Islet precursor cell (in vitro differentiated cells): ENCODE data around the gene DYSF.

Source experiments
- DNase-seq: peaks from one replicate; pipeline ENCODE4 v3.0.0-alpha.2; 2018

Gene DYSF

DNA sequence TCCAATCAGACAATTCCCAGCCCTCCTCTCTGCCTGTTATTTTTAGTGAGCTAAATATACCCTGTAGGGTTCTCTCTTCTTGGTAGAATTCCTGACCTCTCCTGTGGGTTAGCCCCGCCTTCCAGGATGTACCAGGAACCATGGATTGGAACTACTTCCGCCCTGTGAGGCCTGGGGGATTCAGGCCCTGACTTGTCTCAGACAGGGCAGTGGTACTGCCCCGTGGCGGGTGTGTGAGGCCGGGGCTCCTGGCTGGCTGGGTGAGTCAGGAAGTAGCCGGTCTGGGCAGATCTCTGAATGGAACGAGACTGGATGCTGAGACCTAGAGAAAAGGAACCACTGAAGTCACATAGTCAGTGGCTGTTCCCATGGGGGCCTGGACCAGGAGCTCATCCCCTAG, 50.5 kb downstream of the DYSF start:
- no peak for DNase-seq

DNA sequence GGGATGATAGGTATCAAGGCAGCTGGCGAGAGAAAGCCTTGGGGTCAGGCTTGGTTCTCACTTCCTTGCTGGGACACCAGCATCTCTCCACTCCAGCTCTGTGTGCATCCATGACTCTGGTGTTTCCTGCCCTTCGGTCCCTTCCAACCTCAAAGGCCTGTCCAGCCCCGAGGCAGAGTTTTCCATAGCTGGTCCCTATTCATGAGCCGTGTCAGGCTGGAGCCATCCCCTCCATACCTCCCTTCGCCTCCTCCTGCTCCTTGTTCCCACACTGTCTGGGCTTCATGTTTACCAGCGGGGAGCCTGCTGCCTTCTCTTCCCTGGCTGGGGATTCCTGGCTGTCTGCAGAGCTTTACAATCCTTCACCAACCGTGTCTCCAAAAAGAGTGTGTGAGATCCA, 51.2 kb downstream of the DYSF start:
- no peak for DNase-seq

DNA sequence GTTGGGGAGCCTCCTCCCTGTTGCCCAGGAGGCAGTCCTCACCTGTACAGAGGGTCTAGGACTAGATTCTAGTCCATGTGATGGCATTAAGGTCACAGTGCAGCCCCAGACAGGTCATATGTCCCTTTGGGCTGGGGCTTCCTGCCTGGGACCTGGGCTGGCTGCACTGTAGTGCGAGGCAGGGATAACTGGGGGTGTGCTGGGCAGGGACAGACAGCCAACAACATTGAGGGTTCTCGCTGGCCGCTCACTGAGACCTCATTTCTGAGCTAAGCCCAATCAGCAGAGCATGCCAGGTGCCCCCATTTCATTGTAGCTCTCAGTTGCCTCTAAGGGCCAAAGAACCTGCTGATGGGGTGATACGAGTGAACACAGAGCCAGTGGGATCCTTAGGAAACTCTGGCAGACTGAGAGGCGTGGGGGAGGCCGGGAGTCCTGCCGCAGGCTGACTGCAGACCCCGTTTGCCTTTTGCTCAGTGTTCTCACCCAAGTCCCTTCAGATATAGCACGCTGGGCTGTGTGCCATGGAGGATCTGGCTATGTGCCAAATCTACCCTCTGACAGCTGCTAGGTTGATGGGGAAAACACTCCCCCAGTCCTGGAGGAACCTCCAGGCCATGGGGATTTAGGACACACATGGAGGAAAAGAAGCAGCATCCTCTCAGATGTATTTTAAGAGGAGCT, 51.9 kb downstream of the DYSF start:
- DNase-seq: no peak

DNA sequence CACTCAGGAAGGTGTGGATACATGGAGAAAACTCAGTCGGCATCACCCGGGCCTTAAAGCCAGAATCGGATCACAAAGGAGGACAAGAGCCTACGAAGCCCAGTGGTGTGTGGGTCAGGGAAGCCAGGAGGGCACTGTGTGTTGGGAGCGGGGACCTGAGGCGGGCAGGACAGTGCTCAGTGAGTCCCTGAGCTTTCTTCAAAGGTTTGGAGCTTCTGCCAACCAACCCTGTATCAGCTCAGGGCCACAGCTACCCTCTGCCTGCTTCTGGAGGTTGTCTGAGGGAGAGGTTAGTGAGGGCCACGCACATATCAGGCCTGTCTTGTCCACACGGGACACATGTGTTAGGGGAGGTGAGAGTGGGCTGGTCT, 52.4 kb downstream of the DYSF start:
- DNase-seq: no peak

DNA sequence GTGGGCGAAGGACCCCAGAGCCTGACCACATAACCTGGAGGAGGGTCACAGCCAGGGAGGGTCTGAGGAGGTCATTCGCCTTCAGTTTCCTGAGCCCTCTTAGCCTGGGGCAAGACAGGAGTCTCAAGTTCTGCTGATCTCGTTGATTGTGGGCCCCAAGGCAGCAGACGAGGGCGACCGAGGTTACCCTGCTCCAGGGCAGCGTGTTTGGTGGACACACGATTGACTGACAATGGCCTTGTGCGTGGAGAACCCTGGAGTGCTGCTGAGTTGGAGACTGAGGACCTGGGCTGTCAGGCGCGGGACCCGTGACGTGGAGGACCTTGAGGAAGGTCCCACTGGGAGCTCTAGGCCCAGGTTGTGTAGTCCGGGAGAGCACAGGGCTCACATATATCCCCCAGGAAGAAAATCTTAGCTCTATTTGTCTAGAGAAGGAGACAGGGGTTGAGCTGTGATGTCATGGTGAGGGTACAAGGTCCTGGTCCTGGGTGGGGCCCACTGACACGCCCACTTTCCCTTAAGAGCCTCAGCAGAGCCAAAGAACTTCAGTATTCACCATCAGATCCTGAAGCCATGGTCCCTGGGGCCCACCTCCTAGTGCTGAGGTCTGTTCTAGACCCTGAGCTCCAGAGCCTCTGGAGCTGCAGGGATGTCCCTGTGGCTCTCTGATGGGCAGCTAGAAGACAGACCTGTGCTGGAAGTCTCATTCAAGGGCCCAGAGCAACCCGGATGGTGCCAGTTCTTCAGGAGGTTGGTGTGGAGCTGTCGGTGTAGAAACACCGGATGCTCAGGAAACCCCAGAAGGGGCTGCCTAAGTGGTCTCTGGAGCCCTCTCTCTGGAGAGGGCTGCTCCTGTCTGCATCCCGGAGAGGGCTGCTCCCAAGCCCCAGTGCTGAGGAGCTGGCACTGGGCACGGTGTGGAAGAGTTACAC, 53.1 kb downstream of the DYSF start:
- no peak for DNase-seq

DNA sequence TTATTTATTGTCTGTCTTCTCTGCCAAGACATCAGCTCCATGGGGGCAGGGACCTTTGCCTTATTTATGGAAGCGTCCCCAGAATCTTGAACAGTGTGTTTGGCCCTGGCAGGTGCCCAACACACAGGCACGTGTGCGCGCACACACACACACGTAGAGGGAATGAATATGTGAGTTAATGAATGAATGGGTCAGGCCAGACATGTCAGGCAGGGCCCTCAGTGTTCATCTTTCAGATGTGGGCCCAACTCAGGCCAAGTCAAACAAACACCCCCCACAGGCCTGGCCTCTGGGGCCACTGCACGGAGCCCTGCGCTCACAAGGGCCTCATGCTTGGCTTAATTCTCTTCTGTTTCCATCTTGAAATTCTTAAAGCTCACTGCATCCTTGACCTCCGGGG, 54.1 kb downstream of the DYSF start:
- no peak for DNase-seq

DNA sequence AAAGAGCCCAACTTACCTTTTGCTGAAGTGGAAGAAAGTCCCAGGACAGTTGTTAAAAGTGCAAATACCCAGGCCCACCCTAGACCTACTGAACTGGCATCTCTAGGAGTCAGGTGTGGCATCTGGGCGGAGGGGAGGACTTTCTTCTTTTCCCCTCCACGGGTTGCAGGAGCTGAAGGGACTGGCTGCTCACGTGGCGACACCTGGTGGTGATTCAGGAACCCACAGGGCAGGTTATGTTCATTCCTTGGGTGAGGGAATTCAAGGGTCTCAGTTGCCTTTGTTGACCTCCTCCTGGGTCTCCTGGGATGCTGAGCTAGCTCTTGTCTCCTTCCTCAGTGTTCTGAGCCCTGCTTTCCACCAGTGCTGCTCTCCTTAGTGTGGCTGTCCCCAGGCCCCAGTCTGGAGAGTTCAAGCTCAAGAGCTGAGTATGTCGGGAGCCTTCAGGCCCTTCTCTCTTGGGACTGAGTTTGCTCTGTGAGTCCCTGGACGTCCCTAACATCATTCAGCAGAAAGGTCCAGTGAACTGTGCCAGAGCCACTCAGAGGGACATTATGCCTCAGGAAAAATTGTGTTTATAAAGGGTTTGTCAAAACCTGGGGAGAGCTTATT, 56.9 kb downstream of the DYSF start:
- peak; percentile 81 for DNase-seq

DNA sequence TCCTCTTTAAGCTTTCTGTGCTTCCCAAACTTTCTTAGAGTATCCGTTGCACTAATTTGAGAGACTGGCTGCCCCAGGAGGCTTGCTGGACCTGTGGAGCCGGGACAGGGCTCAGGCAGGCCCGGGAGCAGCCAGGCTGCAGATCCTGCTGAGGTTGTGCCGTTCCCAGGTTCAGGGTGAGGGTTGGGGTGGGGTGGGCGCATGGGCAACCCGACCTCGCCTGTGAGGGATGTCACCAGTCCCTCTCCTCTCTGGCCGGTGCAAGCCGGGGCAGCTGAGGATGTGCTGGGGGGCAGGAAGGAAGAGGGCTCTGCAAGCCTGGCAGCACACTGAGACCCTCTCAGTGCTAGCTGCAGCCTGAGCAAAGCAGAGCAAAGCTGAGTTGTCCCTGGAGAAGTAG, 57.6 kb downstream of the DYSF start:
- no peak for DNase-seq

DNA sequence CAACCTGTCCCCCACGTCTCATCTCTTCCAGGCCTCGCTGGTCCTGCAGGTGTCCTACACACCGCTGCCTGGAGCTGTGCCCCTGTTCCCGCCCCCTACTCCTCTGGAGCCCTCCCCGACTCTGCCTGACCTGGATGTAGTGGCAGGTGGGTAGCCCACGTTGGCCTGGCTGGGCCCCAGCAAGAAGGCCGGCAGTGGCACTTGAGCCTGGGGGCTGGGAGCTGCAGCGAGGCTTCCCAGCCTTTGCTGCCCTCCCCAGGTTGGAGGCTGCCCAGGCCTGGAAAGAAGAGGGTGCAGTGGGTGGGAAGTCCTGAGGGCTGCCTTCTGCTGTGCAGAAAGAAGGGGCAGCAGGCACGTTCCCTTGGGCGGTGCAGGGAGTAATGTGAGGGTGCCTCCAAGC, 58.4 kb downstream of the DYSF start:
- no peak for DNase-seq

DNA sequence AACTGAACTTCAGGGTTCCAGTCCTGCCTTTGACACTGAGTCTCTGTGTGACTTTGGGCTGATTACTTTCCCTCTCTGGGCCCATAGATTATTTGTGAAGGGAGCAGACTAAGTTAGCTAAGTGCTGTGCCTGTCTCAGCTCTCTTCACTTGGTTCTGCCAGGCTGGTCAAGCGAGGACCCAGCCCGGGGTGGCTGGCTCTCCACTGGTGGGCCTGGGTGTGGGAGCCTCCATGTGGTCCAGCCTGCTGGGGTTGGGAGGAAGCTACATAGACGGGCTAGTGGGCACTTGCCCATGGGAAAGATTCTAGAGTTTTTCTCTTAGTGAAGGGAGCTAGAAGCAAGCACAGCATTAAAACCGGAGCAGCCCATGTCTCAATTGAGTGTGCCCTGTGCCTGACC, 59.0 kb downstream of the DYSF start:
- DNase-seq: no peak

DNA sequence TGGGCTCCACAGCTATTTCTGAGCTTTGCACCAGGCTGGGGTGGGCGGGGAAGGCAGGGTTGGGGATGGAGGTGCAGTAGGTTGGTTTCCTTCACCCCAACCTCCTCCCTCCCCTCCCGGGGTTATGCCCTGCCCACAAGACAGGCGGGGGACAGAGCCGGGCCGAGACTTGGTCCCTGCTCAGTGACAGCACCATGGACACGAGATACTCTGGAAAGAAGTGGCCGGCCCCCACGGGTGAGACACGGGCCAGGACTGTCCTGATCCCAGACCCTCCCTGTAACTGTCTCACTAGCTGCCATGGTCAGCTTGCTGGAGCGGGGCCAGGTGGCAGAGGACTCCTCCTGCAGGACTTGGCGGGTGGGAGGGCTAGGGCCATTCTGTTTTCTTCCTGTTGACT, 59.7 kb downstream of the DYSF start:
- no peak for DNase-seq

DNA sequence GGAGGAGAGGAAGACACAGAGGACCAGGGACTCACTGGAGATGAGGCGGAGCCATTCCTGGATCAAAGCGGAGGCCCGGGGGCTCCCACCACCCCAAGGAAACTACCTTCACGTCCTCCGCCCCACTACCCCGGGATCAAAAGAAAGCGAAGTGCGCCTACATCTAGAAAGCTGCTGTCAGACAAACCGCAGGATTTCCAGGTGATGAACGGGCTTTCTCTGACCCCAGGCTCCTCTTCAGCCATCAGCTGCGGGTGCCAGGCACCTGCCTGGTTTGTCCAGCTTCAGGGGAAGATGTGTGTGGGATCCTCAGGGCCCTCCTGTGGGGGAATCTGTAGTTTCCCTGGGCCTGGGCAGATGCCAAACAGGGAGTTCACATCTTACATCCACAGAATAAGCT, 60.4 kb downstream of the DYSF start:
- DNase-seq: no peak

DNA sequence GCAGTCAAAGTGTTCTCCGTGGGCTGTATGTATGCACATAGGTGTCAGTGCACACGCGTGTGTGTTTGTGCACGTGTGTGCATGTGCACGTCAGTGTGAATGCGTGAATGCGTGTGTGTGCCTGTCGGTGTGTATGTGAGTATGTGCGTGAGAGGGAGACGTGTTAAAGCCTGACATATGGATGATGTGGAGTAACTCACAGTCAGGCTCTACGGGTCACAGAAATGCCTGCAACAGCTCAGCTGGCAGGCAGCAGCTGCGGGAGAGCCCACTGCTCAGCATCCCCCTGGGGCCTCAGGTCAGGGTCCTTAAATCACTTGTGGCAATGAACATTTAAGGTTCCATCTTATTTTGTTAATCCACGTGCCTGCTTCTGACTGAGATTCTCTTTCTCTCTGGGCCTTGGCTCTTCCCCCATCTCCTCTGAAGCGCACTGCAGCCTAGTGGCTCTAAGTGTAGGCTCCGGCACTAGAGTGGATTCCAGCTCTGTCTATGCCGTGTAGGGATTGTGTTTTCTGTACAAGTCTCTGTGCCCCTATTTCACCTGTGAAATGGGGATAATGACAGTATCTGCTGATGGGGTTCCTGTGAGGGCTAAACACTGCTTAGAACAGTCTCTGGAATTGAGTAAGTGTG, 63.0 kb downstream of the DYSF start:
- DNase-seq: peak; percentile 37

DNA sequence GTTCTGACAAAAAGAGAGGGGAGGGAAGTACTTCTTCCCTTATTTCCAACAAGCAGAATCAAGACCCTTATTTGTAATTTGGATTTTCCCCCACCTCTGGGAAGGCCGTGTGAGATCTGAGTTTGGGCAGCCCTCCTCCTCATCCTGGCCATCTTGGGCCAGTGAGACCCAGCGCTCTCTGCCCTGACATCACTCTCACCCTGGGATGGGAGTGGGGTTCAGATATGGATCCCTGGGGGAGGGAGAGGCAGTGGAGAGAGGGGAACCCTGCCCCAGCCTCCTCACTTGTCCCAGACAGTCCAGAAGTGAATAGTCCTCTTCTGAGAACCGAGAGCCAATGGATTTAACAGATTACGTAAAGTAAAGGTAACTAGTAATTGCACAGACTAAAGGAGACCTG, 64.5 kb downstream of the DYSF start:
- peak; percentile 13 for DNase-seq

DNA sequence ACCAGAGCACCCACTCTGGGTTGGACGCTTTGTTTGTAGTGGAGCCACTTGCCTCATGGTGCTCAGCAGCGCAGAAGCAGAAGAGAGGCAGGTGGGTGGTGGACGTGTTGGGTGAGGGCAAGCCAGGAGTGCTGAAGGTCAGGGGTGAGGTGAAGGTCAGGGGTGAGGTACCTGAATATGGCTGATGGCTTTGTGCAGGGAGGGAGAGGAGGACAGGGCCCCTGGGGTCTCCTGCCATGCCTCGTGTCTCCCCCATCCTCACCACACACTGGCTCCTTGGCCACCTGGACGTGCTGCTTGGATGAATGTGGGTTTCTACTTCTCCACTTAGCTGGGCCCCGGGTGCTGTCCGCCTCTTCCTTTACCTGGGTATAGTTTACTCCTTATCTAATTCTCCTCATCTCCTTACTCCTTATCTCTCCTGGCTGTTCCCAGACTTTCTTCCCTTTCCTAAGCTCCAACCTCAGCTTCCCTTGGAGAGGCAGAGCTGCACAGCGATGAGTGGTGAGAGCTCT, 68.1 kb downstream of the DYSF start:
- peak; percentile 29 for DNase-seq

DNA sequence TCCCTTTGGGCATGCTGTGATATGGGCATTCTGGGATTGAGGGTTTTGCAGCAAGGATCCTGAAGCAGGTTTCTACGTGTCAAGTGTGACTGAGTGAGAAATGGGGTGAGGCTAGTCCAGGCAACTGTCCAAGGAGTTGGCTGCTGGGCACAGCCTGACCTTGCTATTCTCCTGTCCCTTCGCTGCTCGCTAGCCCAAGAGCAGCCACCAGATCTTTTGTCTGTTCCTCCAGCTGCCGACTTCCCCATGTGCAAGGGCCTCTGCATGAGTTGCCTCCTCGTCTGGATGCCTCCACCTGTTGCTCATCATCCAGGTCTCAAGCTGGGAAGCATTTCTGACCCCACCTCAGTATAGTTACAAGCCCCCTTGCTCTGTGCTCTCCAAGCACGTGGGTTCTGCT, 71.1 kb downstream of the DYSF start:
- DNase-seq: no peak

DNA sequence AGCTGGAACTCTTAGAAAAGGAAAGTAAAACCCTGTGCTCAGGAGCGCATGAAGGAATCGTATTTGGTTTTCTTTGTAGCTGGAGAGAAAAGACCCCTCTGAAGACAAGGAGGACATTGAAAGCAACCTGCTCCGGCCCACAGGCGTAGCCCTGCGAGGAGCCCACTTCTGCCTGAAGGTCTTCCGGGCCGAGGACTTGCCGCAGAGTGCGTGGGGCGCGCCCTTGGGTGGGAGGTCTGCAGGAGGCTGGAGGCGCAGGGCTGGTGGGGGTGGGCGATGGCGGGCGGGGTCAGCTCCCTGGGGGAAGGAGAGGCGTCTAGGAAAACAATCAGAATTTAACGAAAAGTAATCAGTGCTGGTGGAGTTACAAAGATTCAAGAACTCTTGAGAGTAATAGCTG, 72.8 kb downstream of the DYSF start:
- peak; percentile 37 for DNase-seq

DNA sequence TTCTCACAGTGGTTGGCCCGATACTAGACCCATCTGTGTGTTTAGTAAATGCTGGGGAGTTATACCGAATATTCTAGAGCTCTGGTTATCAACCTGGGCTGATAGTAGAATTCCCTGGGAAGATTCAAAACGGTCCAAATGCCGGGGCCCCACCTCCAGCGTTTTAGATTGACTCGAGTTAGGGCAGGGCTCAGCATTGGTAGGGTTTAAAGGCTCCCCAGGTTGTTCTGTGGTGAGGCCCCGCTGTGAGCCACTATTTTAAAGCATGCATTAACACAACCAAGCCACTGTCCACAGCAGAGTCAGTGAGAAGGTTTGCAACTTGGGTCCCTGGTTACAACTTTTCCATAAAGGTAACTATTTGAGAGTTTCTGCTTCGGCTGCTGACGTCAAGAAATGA, 73.6 kb downstream of the DYSF start:
- peak; percentile 33 for DNase-seq

DNA sequence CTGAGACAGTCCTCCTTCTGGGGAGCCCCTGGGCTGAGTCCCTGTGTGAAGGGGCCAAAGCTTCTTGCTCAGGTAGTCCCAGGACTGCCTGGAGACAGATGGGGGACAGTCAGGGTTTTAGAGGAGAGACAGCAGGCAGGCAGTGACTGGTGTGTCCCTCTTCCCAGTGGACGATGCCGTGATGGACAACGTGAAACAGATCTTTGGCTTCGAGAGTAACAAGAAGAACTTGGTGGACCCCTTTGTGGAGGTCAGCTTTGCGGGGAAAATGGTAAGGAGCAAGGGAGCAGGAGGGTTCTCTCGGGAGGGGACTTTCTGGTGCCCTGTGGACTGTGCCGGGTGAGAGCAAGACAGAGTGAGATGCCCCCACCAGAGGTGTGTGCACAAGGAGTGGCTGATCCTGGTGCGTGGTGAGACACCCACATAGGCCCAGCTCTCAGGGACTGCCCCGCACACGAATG, 74.8 kb downstream of the DYSF start:
- peak; percentile 34 for DNase-seq

DNA sequence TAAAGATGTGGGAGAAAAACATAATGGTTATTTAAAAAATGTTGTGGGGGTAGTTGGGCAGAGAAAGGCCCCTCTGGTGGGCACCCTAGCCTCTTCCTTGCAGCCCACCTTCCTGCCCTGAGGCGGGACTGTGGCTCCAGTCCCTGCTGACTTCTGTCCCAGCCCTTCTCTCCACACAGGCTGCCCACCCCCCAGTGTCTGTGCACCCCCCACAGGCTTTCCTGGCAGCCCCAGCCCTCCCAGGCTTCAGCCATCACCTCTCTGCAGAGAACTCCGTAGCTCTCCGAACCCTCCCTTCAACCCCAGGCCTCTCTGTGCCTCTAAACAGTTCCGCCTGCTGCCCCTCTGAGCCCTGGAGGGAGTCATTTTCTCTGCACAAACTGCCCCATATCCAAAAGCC, 75.4 kb downstream of the DYSF start:
- peak; percentile 26 for DNase-seq

DNA sequence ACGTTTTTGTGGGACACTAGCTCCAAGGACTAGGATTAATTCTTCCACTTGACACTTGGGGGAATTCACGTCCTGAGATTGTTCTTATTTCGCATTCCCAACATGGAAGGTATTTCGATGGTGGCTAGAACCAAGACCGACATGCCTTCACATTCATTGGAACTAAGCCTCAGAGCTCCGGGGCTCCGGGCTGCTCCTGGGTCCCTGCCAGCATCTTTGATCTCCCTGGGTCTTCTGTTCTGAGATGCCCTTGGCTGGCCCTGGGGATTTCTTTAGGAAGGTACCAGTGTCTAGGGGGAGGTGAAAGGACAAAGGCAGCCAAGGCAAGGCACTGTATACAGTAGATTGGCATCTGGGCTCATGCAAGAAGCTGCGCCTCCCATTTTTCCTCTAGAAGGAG, 76.8 kb downstream of the DYSF start:
- DNase-seq: peak; percentile 29

DNA sequence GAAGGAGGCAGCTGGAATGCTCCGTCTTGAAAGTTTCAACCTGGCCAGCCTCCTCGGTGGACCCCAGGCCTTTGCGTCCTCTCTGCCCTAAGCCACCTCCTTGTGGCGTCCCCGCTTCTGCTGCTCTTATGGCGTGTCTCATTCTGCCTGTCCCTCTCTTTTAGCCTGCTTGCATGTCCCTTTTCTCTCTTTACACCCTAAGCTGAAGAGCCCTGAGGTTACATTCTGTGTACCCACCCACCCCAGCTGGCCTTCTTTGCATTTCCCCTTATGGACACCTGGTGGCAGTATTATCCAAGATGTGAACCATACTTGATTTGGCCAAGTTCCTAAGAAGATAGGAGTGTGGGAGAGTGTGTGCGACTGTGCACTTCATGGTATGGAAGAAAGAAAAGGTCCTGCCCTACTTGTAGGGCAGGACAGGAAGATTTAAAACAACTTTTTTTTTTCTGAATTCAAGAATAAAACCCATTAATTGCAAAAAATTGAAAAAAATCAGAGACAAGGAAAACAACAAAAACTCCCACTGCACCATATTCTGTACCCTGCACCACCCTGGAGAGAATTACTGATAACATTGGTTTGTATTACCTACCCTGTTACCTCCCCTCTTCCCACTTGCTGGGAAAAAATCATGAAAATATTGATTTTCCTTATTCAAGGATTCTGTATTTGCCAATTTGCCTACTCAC, 77.4 kb downstream of the DYSF start:
- DNase-seq: peak; percentile 66
